ENCODE measurements around the gene POU4F1.

DNA sequence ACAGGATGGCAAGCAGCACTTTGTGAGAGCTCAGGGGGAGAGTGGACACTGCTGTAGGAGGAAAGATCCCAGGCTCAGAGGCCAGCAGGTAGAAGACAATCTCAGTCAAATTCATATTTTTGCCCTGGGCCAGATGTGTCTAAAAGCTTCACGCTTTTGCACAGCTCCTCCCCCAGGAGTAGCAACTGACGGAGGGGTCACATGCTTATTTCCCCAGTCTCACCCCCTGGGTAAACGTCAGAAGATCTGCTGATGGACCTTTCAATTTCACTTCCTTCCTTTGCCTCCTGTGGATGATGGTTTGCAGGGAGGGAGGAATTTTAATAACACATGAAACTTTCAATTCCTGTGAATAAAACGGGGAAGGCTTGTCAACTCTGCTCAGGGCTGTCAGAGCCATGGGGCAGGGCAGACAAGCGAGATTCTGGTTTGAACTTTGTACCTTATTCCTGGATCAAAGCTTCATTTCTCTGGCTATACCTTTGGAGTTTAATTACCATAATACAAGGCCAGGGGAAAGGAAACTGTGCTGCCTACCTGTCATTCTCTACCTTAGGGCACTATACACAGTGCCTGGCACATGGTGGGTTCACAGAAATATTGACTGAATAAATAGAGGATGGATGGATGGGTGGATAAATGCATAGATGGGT lies 41.0 kb downstream of the POU4F1 start:
- TF ChIP-seq POLR2A (IDR thresholded peaks at IDR 0.05) (no peak), EP300 (IDR thresholded peaks at IDR 0.05) (no peak)
- TF ChIP-seq, protein P1, sequence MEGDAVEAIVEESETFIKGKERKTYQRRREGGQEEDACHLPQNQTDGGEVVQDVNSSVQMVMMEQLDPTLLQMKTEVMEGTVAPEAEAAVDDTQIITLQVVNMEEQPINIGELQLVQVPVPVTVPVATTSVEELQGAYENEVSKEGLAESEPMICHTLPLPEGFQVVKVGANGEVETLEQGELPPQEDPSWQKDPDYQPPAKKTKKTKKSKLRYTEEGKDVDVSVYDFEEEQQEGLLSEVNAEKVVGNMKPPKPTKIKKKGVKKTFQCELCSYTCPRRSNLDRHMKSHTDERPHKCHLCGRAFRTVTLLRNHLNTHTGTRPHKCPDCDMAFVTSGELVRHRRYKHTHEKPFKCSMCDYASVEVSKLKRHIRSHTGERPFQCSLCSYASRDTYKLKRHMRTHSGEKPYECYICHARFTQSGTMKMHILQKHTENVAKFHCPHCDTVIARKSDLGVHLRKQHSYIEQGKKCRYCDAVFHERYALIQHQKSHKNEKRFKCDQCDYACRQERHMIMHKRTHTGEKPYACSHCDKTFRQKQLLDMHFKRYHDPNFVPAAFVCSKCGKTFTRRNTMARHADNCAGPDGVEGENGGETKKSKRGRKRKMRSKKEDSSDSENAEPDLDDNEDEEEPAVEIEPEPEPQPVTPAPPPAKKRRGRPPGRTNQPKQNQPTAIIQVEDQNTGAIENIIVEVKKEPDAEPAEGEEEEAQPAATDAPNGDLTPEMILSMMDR (IDR thresholded peaks at IDR 0.05), result no peak
